Endodermal cell (in vitro differentiated cells): Measurements from ENCODE around the gene UBASH3A. TPM values are rescaled to one million over a fixed set of nuclear protein-coding genes. Genes with fewer than 3 reads are reported as not detected.

Source experiments
- DNase-seq: peaks from one replicate; pipeline ENCODE4 v3.0.0-alpha.2; 2017
- H3K27ac ChIP-seq: 2 replicates; pipeline ENCODE4 v1.5.1; 2013; ENCODE audit warnings: mild to moderate bottlenecking, low read depth, low read length, moderate library complexity
- H3K27me3 ChIP-seq: 2 replicates; pipeline ENCODE4 v1.6.1; 2013; ENCODE audit warnings: mild to moderate bottlenecking, low read length, moderate library complexity; ENCODE audit not compliant: insufficient read depth, control insufficient read depth, poor library complexity, severe bottlenecking
- H3K36me3 ChIP-seq: 2 replicates; pipeline ENCODE4 v1.7.0; 2013; ENCODE audit warnings: mild to moderate bottlenecking, low read length, moderate library complexity; ENCODE audit not compliant: control insufficient read depth, insufficient read depth
- H3K4me1 ChIP-seq: one replicate; pipeline ENCODE4 v1.7.0; 2013; ENCODE audit warnings: low read length; ENCODE audit not compliant: control insufficient read depth, insufficient read depth
- H3K4me3 ChIP-seq: 2 replicates; pipeline ENCODE4 v1.5.1; 2013; ENCODE audit warnings: mild to moderate bottlenecking, low read length, moderate library complexity
- H3K9ac ChIP-seq: 2 replicates; pipeline ENCODE4 v1.6.1; 2013; ENCODE audit warnings: mild to moderate bottlenecking, low read length, moderate library complexity; ENCODE audit not compliant: poor library complexity, severe bottlenecking; ENCODE audit errors: extremely low read depth
- H3K9me3 ChIP-seq: 2 replicates; pipeline ENCODE4 v1.6.1; 2013; ENCODE audit warnings: mild to moderate bottlenecking, low read length, moderate library complexity; ENCODE audit not compliant: control insufficient read depth
- H3K27ac Mint-ChIP-seq: 2 replicates; pipeline ENCODE4 v1.8.0; 2020; ENCODE audit warnings: mixed read lengths
- H3K27me3 Mint-ChIP-seq: 2 replicates; pipeline ENCODE4 v1.8.0; 2021; ENCODE audit warnings: mild to moderate bottlenecking, mixed read lengths; ENCODE audit not compliant: insufficient read depth
- H3K36me3 Mint-ChIP-seq: 2 replicates; pipeline ENCODE4 v1.8.0; 2020; ENCODE audit warnings: low read depth, mixed read lengths
- H3K4me1 Mint-ChIP-seq: 2 replicates; pipeline ENCODE4 v1.8.0; 2020; ENCODE audit warnings: mixed read lengths
- H3K4me3 Mint-ChIP-seq: 2 replicates; pipeline ENCODE4 v1.8.0; 2020; ENCODE audit warnings: mild to moderate bottlenecking, moderate library complexity, mixed read lengths
- H3K9me3 Mint-ChIP-seq: 2 replicates; pipeline ENCODE4 v1.8.0; 2020; ENCODE audit warnings: mild to moderate bottlenecking, mixed read lengths
- WGBS, 2 experiments: methylation state at CpG; one replicate each; pipeline versions ENCODE4 v1.1.5 to v1.1.7; 2013; ENCODE audit warnings: missing lambda C conversion rate in 2 of 2, mixed read lengths in 1 of 2; ENCODE audit not compliant: insufficient coverage in 1 of 2, insufficient read length in 1 of 2; 5-methylcytosine and 5-hydroxymethylcytosine counted together
- total RNA-seq, 2 donors: library from RNA; stranded (reverse); fragmentation: NEBNext Ultra II Directional in 1 of 2; extraction: Animal tissue kit (Norgen Biotek cat#: 25700) in 1 of 2; gene quantifications; 2 replicates in 1 of 2; 3 replicates in 1 of 2; pipeline ENCODE4 v1.2.1, GENCODE V29; 2021
- TF ChIP-seq, protein P1 (sequence below): fragments of 200-600 bp; sonication (generic); conservative IDR thresholded peaks from 2 replicates; pipeline ENCODE4 v1.5.0; 2021; ENCODE audit warnings: antibody characterized with exemption, mild to moderate bottlenecking

The UBASH3A gene
- total RNA-seq, 2 donors from 2014 or later = not detected

DNA sequence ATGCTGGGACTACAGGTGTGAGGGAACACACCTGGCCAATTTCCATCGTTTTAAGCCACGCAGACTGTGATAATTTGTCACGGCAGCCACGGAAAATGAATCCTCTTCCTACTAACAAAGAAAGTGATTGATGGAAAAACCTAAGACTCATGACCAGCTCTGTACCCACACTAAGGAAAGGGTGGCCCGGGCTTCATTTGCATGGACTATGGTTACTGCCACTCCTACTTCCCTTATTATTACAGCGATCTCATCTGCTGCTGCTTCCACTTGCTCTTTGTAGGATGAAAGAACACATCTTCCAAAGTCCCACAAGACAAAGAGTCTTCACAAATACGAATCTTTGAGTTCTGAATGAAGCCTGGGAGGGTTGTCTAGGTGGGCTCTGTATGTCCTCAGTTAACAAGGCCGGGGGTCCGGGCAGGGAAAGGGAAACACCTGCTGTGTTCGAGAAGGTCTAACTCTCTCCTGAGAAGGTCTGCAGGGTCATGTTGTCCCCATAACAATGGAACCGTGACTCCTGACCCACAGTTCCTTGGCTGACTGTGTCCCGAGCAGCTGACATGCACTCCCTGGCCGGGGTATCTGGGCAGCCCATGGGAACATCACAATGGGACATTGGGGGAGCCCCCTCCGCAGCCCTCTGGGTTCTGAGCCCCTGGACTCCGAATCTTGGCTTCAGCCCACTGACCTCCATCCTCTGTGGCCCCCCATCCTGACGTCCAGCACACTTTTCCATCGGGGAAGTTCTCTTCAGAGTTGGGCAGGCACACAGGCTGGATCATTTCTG is 24.1 kb upstream of the UBASH3A start:
- no peak overlapping the region for H3K4me3 ChIP-seq
- H3K9ac ChIP-seq = no peak overlapping the region
- H3K27ac Mint-ChIP-seq = no peak overlapping the region
- no peaks in the 10 kb centered on the region for H3K27me3 ChIP-seq
- no peaks in the 10 kb centered on the region for H3K36me3 ChIP-seq
- H3K4me1 ChIP-seq = no peaks in the 10 kb centered on the region
- no peak overlapping the region for H3K4me3 Mint-ChIP-seq
- peaks cover 4% of the 10 kb centered on the region for H3K4me1 Mint-ChIP-seq
- H3K9me3 ChIP-seq = no peaks in the 10 kb centered on the region
- 85 to 89% methylated on average over 14 to 17 of the region's 17 CpGs for WGBS, 2 experiments
- H3K27ac ChIP-seq = no peak overlapping the region
- no peak for DNase-seq
- H3K36me3 Mint-ChIP-seq = no peaks in the 10 kb centered on the region
- TF ChIP-seq, protein P1, sequence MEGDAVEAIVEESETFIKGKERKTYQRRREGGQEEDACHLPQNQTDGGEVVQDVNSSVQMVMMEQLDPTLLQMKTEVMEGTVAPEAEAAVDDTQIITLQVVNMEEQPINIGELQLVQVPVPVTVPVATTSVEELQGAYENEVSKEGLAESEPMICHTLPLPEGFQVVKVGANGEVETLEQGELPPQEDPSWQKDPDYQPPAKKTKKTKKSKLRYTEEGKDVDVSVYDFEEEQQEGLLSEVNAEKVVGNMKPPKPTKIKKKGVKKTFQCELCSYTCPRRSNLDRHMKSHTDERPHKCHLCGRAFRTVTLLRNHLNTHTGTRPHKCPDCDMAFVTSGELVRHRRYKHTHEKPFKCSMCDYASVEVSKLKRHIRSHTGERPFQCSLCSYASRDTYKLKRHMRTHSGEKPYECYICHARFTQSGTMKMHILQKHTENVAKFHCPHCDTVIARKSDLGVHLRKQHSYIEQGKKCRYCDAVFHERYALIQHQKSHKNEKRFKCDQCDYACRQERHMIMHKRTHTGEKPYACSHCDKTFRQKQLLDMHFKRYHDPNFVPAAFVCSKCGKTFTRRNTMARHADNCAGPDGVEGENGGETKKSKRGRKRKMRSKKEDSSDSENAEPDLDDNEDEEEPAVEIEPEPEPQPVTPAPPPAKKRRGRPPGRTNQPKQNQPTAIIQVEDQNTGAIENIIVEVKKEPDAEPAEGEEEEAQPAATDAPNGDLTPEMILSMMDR = no peak
- peaks cover 10% of the 10 kb centered on the region for H3K9me3 Mint-ChIP-seq
- peaks cover 6% of the 10 kb centered on the region for H3K27me3 Mint-ChIP-seq

- H3K4me1 ChIP-seq = no peaks in the 10 kb centered on the region
- no peaks in the 10 kb centered on the region for H3K9me3 ChIP-seq
- peak; percentile 82 for DNase-seq
- no peaks in the 10 kb centered on the region for H3K36me3 Mint-ChIP-seq
- WGBS, 2 experiments = 27 to 50% methylated on average over 1 of the region's 1 CpG
- H3K4me1 Mint-ChIP-seq = no peaks in the 10 kb centered on the region
- H3K27me3 ChIP-seq = no peaks in the 10 kb centered on the region
- peaks cover 8% of the 10 kb centered on the region for H3K27me3 Mint-ChIP-seq
- no peak overlapping the region for H3K9ac ChIP-seq
- H3K4me3 ChIP-seq = no peak overlapping the region
- H3K27ac Mint-ChIP-seq = no peak overlapping the region
- TF ChIP-seq, protein P1 = peak; percentile 89
- H3K27ac ChIP-seq = no peak overlapping the region
- no peaks in the 10 kb centered on the region for H3K36me3 ChIP-seq
- H3K9me3 Mint-ChIP-seq = peaks cover 10% of the 10 kb centered on the region
- H3K4me3 Mint-ChIP-seq = no peak overlapping the region
Measured at GRCh38 chr21:42381347-42381984, 22.2 kb upstream of the UBASH3A start.

DNA sequence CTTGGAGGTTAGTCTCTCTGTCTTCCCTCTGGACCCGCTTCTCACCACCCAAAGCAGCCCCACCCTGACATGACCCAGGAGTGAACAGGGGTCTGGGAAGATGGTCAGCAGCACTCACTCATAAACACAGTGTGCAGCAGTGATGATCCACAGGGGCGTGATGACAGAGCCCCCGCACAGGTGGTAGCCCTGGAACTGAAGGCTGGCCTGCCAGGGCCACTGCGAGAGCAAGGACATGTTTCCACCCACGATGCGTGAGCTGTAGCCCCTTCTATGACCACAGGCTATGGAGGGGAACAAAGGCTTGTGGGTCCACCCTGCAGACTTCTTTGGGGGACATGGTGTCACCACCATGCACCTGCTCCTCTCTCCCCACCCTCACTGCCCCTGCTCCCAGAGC is 20.8 kb upstream of the UBASH3A start:
- TF ChIP-seq, protein P1 = no peak
- H3K4me3 ChIP-seq = no peak overlapping the region
- H3K9ac ChIP-seq = no peak overlapping the region
- H3K27ac Mint-ChIP-seq = no peak overlapping the region
- no peak overlapping the region for H3K27ac ChIP-seq
- H3K9me3 ChIP-seq = no peaks in the 10 kb centered on the region
- H3K4me1 Mint-ChIP-seq = no peaks in the 10 kb centered on the region
- peaks cover 10% of the 10 kb centered on the region for H3K9me3 Mint-ChIP-seq
- H3K4me1 ChIP-seq = no peaks in the 10 kb centered on the region
- WGBS, 2 experiments = 89 to 96% methylated on average over 6 of the region's 6 CpGs
- H3K27me3 ChIP-seq = no peaks in the 10 kb centered on the region
- DNase-seq = no peak
- no peaks in the 10 kb centered on the region for H3K36me3 ChIP-seq
- H3K36me3 Mint-ChIP-seq = no peaks in the 10 kb centered on the region
- H3K4me3 Mint-ChIP-seq = no peak overlapping the region
- peaks cover 7% of the 10 kb centered on the region for H3K27me3 Mint-ChIP-seq
